K562 (cell line): ENCODE data around the gene DNMT3L. TPM values are rescaled to one million over a fixed set of nuclear protein-coding genes. Genes with fewer than 3 reads are reported as not detected.

Experiments used
- CTBP1 ChIP-seq: fragments of 450-650 bp; IDR thresholded peaks from 2 replicates; pipeline ENCODE4 v1.6.1; 2016; ENCODE audit warnings: borderline replicate concordance
- ELF1 ChIP-seq: fragments of 200-800 bp; sonication (Bioruptor generic); IDR thresholded peaks from 2 replicates; pipeline ENCODE4 v1.6.1; 2016; ENCODE audit warnings: missing genetic modification characterization, missing compliant biosample characterization
- ELF2 ChIP-seq: fragments of 250-450 bp; sonication (Bioruptor Pico); IDR thresholded peaks from 2 replicates; pipeline ENCODE4 v1.5.0; 2021; ENCODE audit warnings: mild to moderate bottlenecking
- ETS2 ChIP-seq: IDR thresholded peaks from 2 replicates; pipeline ENCODE4 v1.6.1; 2016; ENCODE audit warnings: borderline replicate concordance, missing genetic modification characterization, mild to moderate bottlenecking, moderate library complexity, missing compliant biosample characterization; ENCODE audit not compliant: poor library complexity, severe bottlenecking
- HEY1 ChIP-seq: fragments of 250-450 bp; sonication (Bioruptor Pico); IDR thresholded peaks from 2 replicates; pipeline ENCODE4 v1.5.0; 2020; ENCODE audit warnings: mild to moderate bottlenecking, moderate library complexity, borderline replicate concordance
- NRF1 ChIP-seq, 2 experiments: fragments of 450-650 bp; IDR thresholded peaks in 1 of 2; conservative IDR thresholded peaks in 1 of 2; 2 replicates each; pipeline ENCODE4 v1.6.1; 2014; ENCODE audit warnings: mild to moderate bottlenecking in 2 of 2
- POLR2B ChIP-seq: fragments of 450-650 bp; IDR thresholded peaks from 2 replicates; pipeline ENCODE4 v1.6.1; 2018; ENCODE audit warnings: low read depth; ENCODE audit not compliant: partially characterized antibody
- RBFOX2 ChIP-seq: fragments of 200-400 bp; formaldehyde crosslinking; IDR thresholded peaks from 2 replicates; pipeline ENCODE4 v1.6.1; 2017; ENCODE audit warnings: low read depth, mild to moderate bottlenecking, low read length, moderate library complexity
- TAF1 ChIP-seq: IDR thresholded peaks from 2 replicates; pipeline ENCODE4 v1.6.1; 2011; ENCODE audit warnings: mild to moderate bottlenecking, low read length, moderate library complexity; ENCODE audit not compliant: insufficient read depth, control insufficient read depth, severe bottlenecking; ENCODE audit errors: extremely low read depth
- TBP ChIP-seq: optimal IDR thresholded peaks from 2 replicates; pipeline ENCODE3; 2011; ENCODE audit warnings: low read depth, low read length, improper control_type of control experiment
- UBTF ChIP-seq, 2 experiments: IDR thresholded peaks; 2 replicates each; pipeline ENCODE4 v1.6.1; 2012; ENCODE audit warnings: improper control_type of control experiment in 2 of 2, low read depth in 2 of 2, low read length in 2 of 2, borderline replicate concordance in 1 of 2
- ZNF639 ChIP-seq, 2 experiments: fragments of 200-800 bp in 1 of 2; sonication (Bioruptor generic) in 1 of 2; sonication (generic) in 1 of 2; formaldehyde crosslinking in 1 of 2; IDR thresholded peaks in 1 of 2; conservative IDR thresholded peaks in 1 of 2; 2 replicates each; pipeline versions ENCODE4 v1.5.0 to v1.6.1; 2016 to 2020; ENCODE audit warnings: missing compliant biosample characterization in 1 of 2, missing genetic modification characterization in 1 of 2, missing genetic modification reagents in 1 of 2
- polyA plus RNA-seq, 8 experiments: library from polyadenylated mRNA; depleted of rRNA in 4 of 8; stranded (reverse) in 5 of 8; unstranded in 3 of 8; fragments of >200 nt; fragmentation: Nextera tagmentation in 2 of 8; fragmentation: Illumina TruSeq in 1 of 8; extraction: Ambion mirVana in 2 of 8; extraction: Trizol in 1 of 8; gene quantifications; 2 replicates each; pipeline versions ENCODE4 v1.2.1 to v1.2.3, GENCODE V29; 2011 to 2014; ENCODE audit warnings: inconsistent platforms in 1 of 8, missing spikeins in 1 of 8
- total RNA-seq, 7 experiments: library from RNA; depleted of rRNA in 6 of 7; stranded (reverse); fragments of >200 nt in 6 of 7; fragmentation: Illumina TruSeq in 2 of 7; extraction: Trizol in 2 of 7; gene quantifications; 2 replicates each; pipeline versions ENCODE4 v1.2.1 to v1.2.3, GENCODE V29; 2011 to 2021; ENCODE audit warnings: low replicate concordance in 1 of 7
- TF ChIP-seq, protein P1 (sequence below), 2 experiments: fragments of 450-650 bp; formaldehyde crosslinking in 1 of 2; IDR thresholded peaks; 2 replicates each; pipeline versions ENCODE4 v1.4.0 to v1.6.1; 2014 to 2020; ENCODE audit warnings: mild to moderate bottlenecking in 2 of 2, borderline replicate concordance in 1 of 2, low read depth in 1 of 2

DNMT3L gene
- total and polyA plus RNA-seq, 9 of the 15 experiments (the other 6 are each of a cell fraction or from before 2014, with no cell fraction given), result 0.08 TPM; not detected in 8

DNA sequence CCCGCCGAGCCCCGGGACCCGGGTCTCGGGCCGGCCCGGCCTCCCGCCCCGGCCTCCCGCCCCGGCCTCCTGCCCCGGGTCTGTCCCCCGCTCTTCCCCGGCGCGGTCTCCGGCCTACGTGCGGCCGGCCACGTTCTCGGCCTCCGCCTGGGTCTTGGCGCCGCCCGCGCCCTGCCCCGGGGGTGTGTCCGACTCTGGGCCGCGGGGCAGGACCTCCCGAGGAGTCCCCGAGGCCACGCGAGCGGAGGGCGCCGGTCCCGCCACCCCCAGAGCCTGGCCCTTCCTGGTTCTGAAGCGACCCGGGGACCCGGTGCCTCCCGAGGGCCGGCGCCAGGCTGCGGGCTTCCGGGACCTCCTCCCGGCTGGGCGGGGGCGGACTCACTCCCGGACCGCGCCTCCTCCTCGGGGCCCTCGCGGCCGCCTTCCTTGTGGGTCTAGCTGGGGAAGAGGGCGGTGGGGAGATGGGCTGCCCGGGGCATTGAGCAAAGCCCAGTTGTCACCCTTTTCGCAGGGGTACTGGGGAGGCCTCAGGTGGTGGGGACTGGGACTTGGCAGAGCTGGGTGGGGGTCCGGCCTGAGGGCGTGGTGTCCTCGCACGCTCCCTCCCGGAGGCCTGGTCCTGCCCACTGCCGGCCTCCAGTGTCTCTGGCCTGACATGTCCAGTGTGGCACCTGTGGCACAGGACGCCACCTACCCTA is 38.7 kb upstream of the DNMT3L start (continued):
- TF ChIP-seq NRF1 (conservative IDR thresholded peaks at IDR 0.05 in 1 of 2, IDR thresholded peaks at IDR 0.05 in 1 of 2) (peak; percentile 26 to 31; a peak in 2 of 4 replicates), HEY1 (no peak), ZNF639 (CRISPR knock-in tag; conservative IDR thresholded peaks at IDR 0.05 in 1 of 2, IDR thresholded peaks at IDR 0.05 in 1 of 2) (no peak), TAF1 (peak; percentile 48), RBFOX2 (peak; percentile 75), POLR2B (peak; percentile 45), ELF1 (tag) (peak; percentile 89), ELF2 (peak; percentile 86; the same call in 1 of the 2 replicates), TBP (peak; percentile 5), ETS2 (tag) (no peak), CTBP1 (peak; percentile 10; the same call in 1 of the 2 replicates), UBTF (IDR thresholded peaks at IDR 0.05; ENCODE audit: borderline replicate concordance in 1 of 2, low read depth in 2 of 2, low read length in 2 of 2) (0 out of 4 replicates have a peak, but pooled peaks of 1 of the 2 experiments have one; percentile 68)
- TF ChIP-seq, protein P1, sequence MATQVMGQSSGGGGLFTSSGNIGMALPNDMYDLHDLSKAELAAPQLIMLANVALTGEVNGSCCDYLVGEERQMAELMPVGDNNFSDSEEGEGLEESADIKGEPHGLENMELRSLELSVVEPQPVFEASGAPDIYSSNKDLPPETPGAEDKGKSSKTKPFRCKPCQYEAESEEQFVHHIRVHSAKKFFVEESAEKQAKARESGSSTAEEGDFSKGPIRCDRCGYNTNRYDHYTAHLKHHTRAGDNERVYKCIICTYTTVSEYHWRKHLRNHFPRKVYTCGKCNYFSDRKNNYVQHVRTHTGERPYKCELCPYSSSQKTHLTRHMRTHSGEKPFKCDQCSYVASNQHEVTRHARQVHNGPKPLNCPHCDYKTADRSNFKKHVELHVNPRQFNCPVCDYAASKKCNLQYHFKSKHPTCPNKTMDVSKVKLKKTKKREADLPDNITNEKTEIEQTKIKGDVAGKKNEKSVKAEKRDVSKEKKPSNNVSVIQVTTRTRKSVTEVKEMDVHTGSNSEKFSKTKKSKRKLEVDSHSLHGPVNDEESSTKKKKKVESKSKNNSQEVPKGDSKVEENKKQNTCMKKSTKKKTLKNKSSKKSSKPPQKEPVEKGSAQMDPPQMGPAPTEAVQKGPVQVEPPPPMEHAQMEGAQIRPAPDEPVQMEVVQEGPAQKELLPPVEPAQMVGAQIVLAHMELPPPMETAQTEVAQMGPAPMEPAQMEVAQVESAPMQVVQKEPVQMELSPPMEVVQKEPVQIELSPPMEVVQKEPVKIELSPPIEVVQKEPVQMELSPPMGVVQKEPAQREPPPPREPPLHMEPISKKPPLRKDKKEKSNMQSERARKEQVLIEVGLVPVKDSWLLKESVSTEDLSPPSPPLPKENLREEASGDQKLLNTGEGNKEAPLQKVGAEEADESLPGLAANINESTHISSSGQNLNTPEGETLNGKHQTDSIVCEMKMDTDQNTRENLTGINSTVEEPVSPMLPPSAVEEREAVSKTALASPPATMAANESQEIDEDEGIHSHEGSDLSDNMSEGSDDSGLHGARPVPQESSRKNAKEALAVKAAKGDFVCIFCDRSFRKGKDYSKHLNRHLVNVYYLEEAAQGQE (IDR thresholded peaks at IDR 0.05; ENCODE audit: borderline replicate concordance), result no peak
- TF ChIP-seq, protein P1 (CRISPR knock-in tag; IDR thresholded peaks at IDR 0.05; ENCODE audit: low read depth), result 0 out of 2 replicates have a peak, but pooled peaks have one; percentile 42
